Dendritic cell treated with granulocyte-macrophage colony-stimulating factor and Interleukin-4, amounts not matched to agents 40 ng/mL and 50 ng/mL, for 4 days (primary cell): ENCODE measurements around the gene GLYR1.

Source experiments
- H3K27ac Mint-ChIP-seq: one replicate; pipeline ENCODE4 v1.8.0; 2022; ENCODE audit warnings: mild to moderate bottlenecking, mixed read lengths
- H3K27me3 Mint-ChIP-seq: one replicate; pipeline ENCODE4 v1.8.0; 2022; ENCODE audit warnings: mild to moderate bottlenecking, mixed read lengths
- H3K36me3 Mint-ChIP-seq: one replicate; pipeline ENCODE4 v1.8.0; 2022; ENCODE audit warnings: low read depth, mixed read lengths
- H3K4me1 Mint-ChIP-seq: one replicate; pipeline ENCODE4 v1.8.0; 2022; ENCODE audit warnings: low read depth, mixed read lengths
- H3K4me3 Mint-ChIP-seq: one replicate; pipeline ENCODE4 v1.8.0; 2022; ENCODE audit warnings: mild to moderate bottlenecking, moderate library complexity, mixed read lengths
- H3K9me3 Mint-ChIP-seq: one replicate; pipeline ENCODE4 v1.8.0; 2022; ENCODE audit warnings: mixed read lengths
- intact Hi-C: fragments of 100-400 bp; cut with micrococcal nuclease; formaldehyde crosslinking; loops from one replicate; pipeline ENCODE4 v1.15.0; 2022

GLYR1 gene

GRCh38 chr16:4847774-4848587 lies 893 bp upstream of the GLYR1 start:
- intact Hi-C loops = loop anchor here (1.0 to 10.0 kb wide), 4 partner anchors 46 to 227 kb away; partner anchors contain the start of genes ALG1, ROGDI and ZNF500
- Mint-ChIP-seq H3K9me3 (no peaks in the 10 kb centered on the region), H3K4me1 (peaks cover 53% of the 10 kb centered on the region)

GRCh38 chr16:4846503-4846900 lies 586 bp downstream of the GLYR1 start:
- H3K9me3 Mint-ChIP-seq = no peaks in the 10 kb centered on the region
- no peaks in the 10 kb centered on the region for H3K27me3 Mint-ChIP-seq
- peaks cover 66% of the 10 kb centered on the region for H3K36me3 Mint-ChIP-seq
- intact Hi-C loops = loop anchor here (2.0 to 10.0 kb wide), 3 partner anchors 44 to 228 kb away; partner anchors contain the start of genes ALG1 and ROGDI
- H3K27ac Mint-ChIP-seq = peak overlapping the region; percentile 95
- peaks cover 39% of the 10 kb centered on the region for H3K4me1 Mint-ChIP-seq
- H3K4me3 Mint-ChIP-seq = peak overlapping the region; percentile 99

More at GRCh38 chr16:4847774-4848587, 893 bp upstream of the GLYR1 start:
- Mint-ChIP-seq H3K36me3 (peaks cover 57% of the 10 kb centered on the region), H3K4me3 (peak overlapping the region; percentile 99), H3K27me3 (no peaks in the 10 kb centered on the region), H3K27ac (peak overlapping the region; percentile 95)

GRCh38 chr16:4840984-4841383 lies 6.1 kb downstream of the GLYR1 start:
- Mint-ChIP-seq H3K27me3 (no peaks in the 10 kb centered on the region), H3K4me1 (peaks cover 8% of the 10 kb centered on the region), H3K9me3 (no peaks in the 10 kb centered on the region), H3K4me3 (no peak overlapping the region), H3K36me3 (peaks cover 97% of the 10 kb centered on the region), H3K27ac (no peak overlapping the region)
- intact Hi-C loops = loop anchor here (10.0 kb wide), 1 partner anchor 234 kb away; the partner anchor contains the start of gene ALG1

GRCh38 chr16:4839942-4840341 lies 7.1 kb downstream of the GLYR1 start:
- Mint-ChIP-seq H3K9me3 (no peaks in the 10 kb centered on the region), H3K27ac (no peak overlapping the region), H3K36me3 (peaks cover 97% of the 10 kb centered on the region), H3K4me1 (no peaks in the 10 kb centered on the region), H3K4me3 (no peak overlapping the region), H3K27me3 (no peaks in the 10 kb centered on the region)
- intact Hi-C loops = loop anchor here (10.0 kb wide), 1 partner anchor 235 kb away; the partner anchor contains the start of gene ALG1

- H3K36me3 Mint-ChIP-seq = peaks cover 99% of the 10 kb centered on the region
- intact Hi-C loops = no loop called here
- no peaks in the 10 kb centered on the region for H3K4me1 Mint-ChIP-seq
- no peaks in the 10 kb centered on the region for H3K9me3 Mint-ChIP-seq
- H3K27me3 Mint-ChIP-seq = no peaks in the 10 kb centered on the region
- H3K27ac Mint-ChIP-seq = no peak overlapping the region
- no peak overlapping the region for H3K4me3 Mint-ChIP-seq
These were observed 9.2 kb downstream of the GLYR1 start for GRCh38 chr16:4837733-4838501.

- Mint-ChIP-seq H3K27ac (no peak overlapping the region), H3K27me3 (no peaks in the 10 kb centered on the region)
These were observed 10.4 kb downstream of the GLYR1 start for GRCh38 chr16:4836727-4837126.

GRCh38 chr16:4833584-4833983 lies 13.5 kb downstream of the GLYR1 start:
- H3K27ac Mint-ChIP-seq = no peak overlapping the region
- H3K36me3 Mint-ChIP-seq = peaks cover 99% of the 10 kb centered on the region
- H3K27me3 Mint-ChIP-seq = no peaks in the 10 kb centered on the region
- intact Hi-C loops = no loop called here
- no peaks in the 10 kb centered on the region for H3K9me3 Mint-ChIP-seq
- H3K4me1 Mint-ChIP-seq = no peaks in the 10 kb centered on the region
- H3K4me3 Mint-ChIP-seq = no peak overlapping the region

More at GRCh38 chr16:4836727-4837126, 10.4 kb downstream of the GLYR1 start:
- Mint-ChIP-seq H3K4me3 (no peak overlapping the region), H3K4me1 (no peaks in the 10 kb centered on the region), H3K9me3 (no peaks in the 10 kb centered on the region), H3K36me3 (peaks cover 99% of the 10 kb centered on the region)
- intact Hi-C loops = no loop called here

- H3K4me3 Mint-ChIP-seq = no peak overlapping the region
- no peak overlapping the region for H3K27ac Mint-ChIP-seq
- no peaks in the 10 kb centered on the region for H3K27me3 Mint-ChIP-seq
- intact Hi-C loops = no loop called here
- H3K4me1 Mint-ChIP-seq = no peaks in the 10 kb centered on the region
- peaks cover 99% of the 10 kb centered on the region for H3K36me3 Mint-ChIP-seq
- H3K9me3 Mint-ChIP-seq = no peaks in the 10 kb centered on the region
These were observed 14.3 kb downstream of the GLYR1 start for GRCh38 chr16:4832698-4833343.

GRCh38 chr16:4831616-4832015 lies 15.5 kb downstream of the GLYR1 start:
- intact Hi-C loops = no loop called here

GRCh38 chr16:4830408-4830807 lies 16.7 kb downstream of the GLYR1 start:
- H3K4me1 Mint-ChIP-seq = no peaks in the 10 kb centered on the region
- no peak overlapping the region for H3K4me3 Mint-ChIP-seq
- H3K36me3 Mint-ChIP-seq = peaks cover 99% of the 10 kb centered on the region
- H3K9me3 Mint-ChIP-seq = no peaks in the 10 kb centered on the region
- intact Hi-C loops = no loop called here
- no peaks in the 10 kb centered on the region for H3K27me3 Mint-ChIP-seq
- H3K27ac Mint-ChIP-seq = no peak overlapping the region

More at GRCh38 chr16:4831616-4832015, 15.5 kb downstream of the GLYR1 start:
- Mint-ChIP-seq H3K9me3 (no peaks in the 10 kb centered on the region), H3K36me3 (peaks cover 99% of the 10 kb centered on the region), H3K4me1 (no peaks in the 10 kb centered on the region), H3K4me3 (no peak overlapping the region), H3K27ac (no peak overlapping the region), H3K27me3 (no peaks in the 10 kb centered on the region)

GRCh38 chr16:4828567-4829321 lies 18.3 kb downstream of the GLYR1 start:
- H3K36me3 Mint-ChIP-seq = peaks cover 100% of the 10 kb centered on the region
- no peaks in the 10 kb centered on the region for H3K9me3 Mint-ChIP-seq
- no peaks in the 10 kb centered on the region for H3K27me3 Mint-ChIP-seq
- no peak overlapping the region for H3K27ac Mint-ChIP-seq
- intact Hi-C loops = no loop called here
- no peaks in the 10 kb centered on the region for H3K4me1 Mint-ChIP-seq
- no peak overlapping the region for H3K4me3 Mint-ChIP-seq

GRCh38 chr16:4826980-4827379 lies 20.1 kb downstream of the GLYR1 start:
- Mint-ChIP-seq H3K4me1 (no peaks in the 10 kb centered on the region), H3K9me3 (no peaks in the 10 kb centered on the region), H3K4me3 (no peak overlapping the region), H3K27me3 (no peaks in the 10 kb centered on the region), H3K36me3 (peaks cover 100% of the 10 kb centered on the region), H3K27ac (no peak overlapping the region)
- intact Hi-C loops = no loop called here

- H3K4me3 Mint-ChIP-seq = no peak overlapping the region
- H3K27ac Mint-ChIP-seq = no peak overlapping the region
- no peaks in the 10 kb centered on the region for H3K4me1 Mint-ChIP-seq
- peaks cover 100% of the 10 kb centered on the region for H3K36me3 Mint-ChIP-seq
- no peaks in the 10 kb centered on the region for H3K9me3 Mint-ChIP-seq
- intact Hi-C loops = no loop called here
- H3K27me3 Mint-ChIP-seq = no peaks in the 10 kb centered on the region
These were observed 20.6 kb downstream of the GLYR1 start for GRCh38 chr16:4826526-4826925.
